Suprapubic skin (tissue), 4 donors: ENCODE data around the gene CSTF2T. TPM values are rescaled to one million over a fixed set of nuclear protein-coding genes. Genes with fewer than 3 reads are reported as not detected.

ENCODE experiments used
- DNase-seq, 2 donors: peaks; one replicate each; pipeline ENCODE4 v3.0.0-alpha.2; 2019; ENCODE audit warnings: low spot score in 2 of 2
- H3K27ac ChIP-seq: fragments of 200-600 bp; sonication (generic); one replicate; pipeline ENCODE4 v1.5.1; 2019
- H3K27me3 ChIP-seq: fragments of 200-600 bp; sonication (generic); one replicate; pipeline ENCODE4 v1.5.1; 2019
- H3K36me3 ChIP-seq: fragments of 200-600 bp; sonication (generic); one replicate; pipeline ENCODE4 v1.5.1; 2019
- H3K4me1 ChIP-seq: fragments of 200-600 bp; sonication (generic); one replicate; pipeline ENCODE4 v1.5.1; 2019
- H3K4me3 ChIP-seq: fragments of 200-600 bp; sonication (generic); one replicate; pipeline ENCODE4 v1.5.1; 2019; ENCODE audit warnings: mild to moderate bottlenecking
- H3K9me3 ChIP-seq: fragments of 200-600 bp; sonication (generic); one replicate; pipeline ENCODE4 v1.5.1; 2019
- CTCF ChIP-seq, 2 donors: fragments of 200-600 bp in 1 of 2; fragments of 450-650 bp in 1 of 2; sonication (generic) in 1 of 2; IDR thresholded peaks; one replicate each; pipeline ENCODE4 v1.5.1; 2016 to 2019; ENCODE audit warnings: antibody characterized with exemption in 2 of 2, mild to moderate bottlenecking in 1 of 2, moderate library complexity in 1 of 2
- EP300 ChIP-seq: sonication (generic); formaldehyde crosslinking; IDR thresholded peaks from one replicate; pipeline ENCODE4 v1.6.1; 2017; ENCODE audit warnings: antibody characterized with exemption
- POLR2A ChIP-seq, 2 donors: fragments of 450-650 bp; IDR thresholded peaks; one replicate each; pipeline ENCODE4 v1.6.1; 2017; ENCODE audit warnings: antibody characterized with exemption in 2 of 2, mild to moderate bottlenecking in 2 of 2, moderate library complexity in 2 of 2
- POLR2AphosphoS5 ChIP-seq, 3 donors: sonication (generic); formaldehyde crosslinking; IDR thresholded peaks; one replicate each; pipeline ENCODE4 v1.6.1; 2017; ENCODE audit warnings: antibody characterized with exemption in 3 of 3
- WGBS: methylation state at CpG from one replicate; pipeline ENCODE4 v1.1.5; 2018; 5-methylcytosine and 5-hydroxymethylcytosine counted together
- total RNA-seq, 4 donors: library from RNA; depleted of rRNA; stranded (reverse); fragments of >200 nt; gene quantifications; one replicate each; pipeline ENCODE4 v1.1.0, GENCODE V29; 2016

CSTF2T gene
- total RNA-seq, 4 donors from 2014 or later = 14.2 to 17.5 (median 15.1) TPM

DNA sequence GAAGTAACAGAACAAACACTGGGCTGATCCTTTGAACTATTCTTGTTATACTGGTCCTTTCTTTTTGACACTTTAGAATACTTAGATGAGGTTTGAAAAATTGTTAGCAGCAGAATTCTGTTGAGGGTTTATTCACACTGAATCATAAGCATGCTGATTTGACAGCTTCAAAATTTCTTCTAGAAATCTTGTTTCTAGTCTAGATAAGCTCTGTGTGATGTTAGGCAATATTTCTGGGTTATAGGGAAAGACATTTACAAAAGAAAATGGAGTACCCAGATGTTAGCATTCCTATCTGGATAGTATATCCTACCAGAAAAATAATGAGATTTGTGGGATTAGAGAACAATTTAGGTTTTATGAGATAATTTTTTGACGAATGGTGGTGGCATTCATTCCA, 12.1 kb downstream of the CSTF2T start:
- WGBS = 94% methylated on average over 1 of the region's 1 CpG
- Histone ChIP-seq H3K36me3 (no peaks in the 10 kb centered on the region), H3K4me3 (no peak overlapping the region), H3K9me3 (no peaks in the 10 kb centered on the region), H3K27ac (no peak overlapping the region), H3K27me3 (no peaks in the 10 kb centered on the region), H3K4me1 (no peaks in the 10 kb centered on the region)
- DNase-seq = no peak
- TF ChIP-seq CTCF (IDR thresholded peaks at IDR 0.05) = no peak
- no peak for TF ChIP-seq POLR2AphosphoS5 (IDR thresholded peaks at IDR 0.05)
- TF ChIP-seq EP300 = no peak
- TF ChIP-seq POLR2A (IDR thresholded peaks at IDR 0.05) = no peak

DNA sequence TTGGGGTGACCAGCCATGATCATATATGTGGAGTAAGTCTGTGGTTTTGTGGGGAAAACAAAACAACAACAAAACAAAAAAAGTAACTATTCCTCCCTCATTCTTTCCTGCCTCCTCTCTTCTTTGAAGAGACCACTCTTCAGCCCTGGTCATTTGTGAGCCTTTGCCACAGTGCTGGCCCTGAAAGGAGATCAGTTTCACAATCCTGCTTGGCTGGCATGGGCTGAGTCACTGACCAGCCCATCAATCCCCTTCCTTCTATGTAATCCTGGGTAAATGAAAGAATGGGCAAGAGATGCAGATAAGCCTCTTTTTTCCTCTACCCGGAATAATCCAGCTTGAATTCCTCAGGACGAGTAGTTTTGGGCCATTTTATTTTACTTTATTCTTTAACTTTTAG, 13.6 kb downstream of the CSTF2T start:
- no peak for DNase-seq
- H3K27ac ChIP-seq = no peak overlapping the region
- TF ChIP-seq POLR2A (IDR thresholded peaks at IDR 0.05) = no peak
- no peak for TF ChIP-seq CTCF (IDR thresholded peaks at IDR 0.05)
- TF ChIP-seq EP300 = no peak
- TF ChIP-seq POLR2AphosphoS5 (IDR thresholded peaks at IDR 0.05) = no peak
- H3K9me3 ChIP-seq = no peaks in the 10 kb centered on the region
- H3K4me3 ChIP-seq = no peak overlapping the region
- no peaks in the 10 kb centered on the region for H3K4me1 ChIP-seq
- no peaks in the 10 kb centered on the region for H3K36me3 ChIP-seq
- WGBS = 92% methylated on average over 2 of the region's 2 CpGs
- H3K27me3 ChIP-seq = no peaks in the 10 kb centered on the region

DNA sequence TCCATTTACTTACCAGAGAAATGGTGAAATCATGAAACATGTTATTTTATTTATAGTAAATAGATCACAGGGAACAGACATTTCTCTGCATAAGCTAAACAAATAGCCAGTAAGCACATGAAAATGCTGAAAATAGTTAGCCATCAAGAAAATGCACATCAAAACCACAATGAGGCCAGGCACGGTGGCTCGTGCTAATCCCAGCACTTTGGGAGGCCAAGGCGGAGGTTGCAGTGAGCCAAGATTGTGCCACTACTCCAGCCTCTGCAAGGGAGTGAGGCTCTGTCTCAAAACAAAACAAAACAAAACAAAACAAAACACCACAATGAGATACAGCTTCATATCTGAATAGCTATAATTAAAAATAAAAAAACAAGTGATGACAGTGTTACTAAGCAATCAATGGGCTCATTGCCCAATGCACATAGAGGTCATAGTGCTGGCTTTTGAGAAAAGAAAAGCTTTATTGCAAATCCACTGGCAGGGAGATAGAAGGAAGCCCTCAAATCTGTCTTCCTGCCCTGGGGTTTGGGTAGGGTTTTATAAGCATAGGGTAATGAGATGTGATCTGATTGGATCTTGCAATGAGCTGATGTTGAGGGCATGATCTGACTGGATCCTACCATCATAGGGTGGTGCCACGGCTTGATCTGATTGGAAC, 16.2 kb downstream of the CSTF2T start:
- H3K27me3 ChIP-seq = no peaks in the 10 kb centered on the region
- no peak overlapping the region for H3K4me3 ChIP-seq
- no peaks in the 10 kb centered on the region for H3K9me3 ChIP-seq
- WGBS = 70% methylated on average over 4 of the region's 4 CpGs
- no peaks in the 10 kb centered on the region for H3K4me1 ChIP-seq
- no peak overlapping the region for H3K27ac ChIP-seq
- no peak for DNase-seq
- no peaks in the 10 kb centered on the region for H3K36me3 ChIP-seq
- TF ChIP-seq POLR2AphosphoS5 (IDR thresholded peaks at IDR 0.05) (no peak), EP300 (no peak), POLR2A (IDR thresholded peaks at IDR 0.05) (no peak), CTCF (IDR thresholded peaks at IDR 0.05) (no peak)

GRCh38 chr10:51679841-51680240, 19.6 kb downstream of the CSTF2T start:
- Histone ChIP-seq H3K4me1 (no peaks in the 10 kb centered on the region), H3K36me3 (no peaks in the 10 kb centered on the region), H3K4me3 (no peak overlapping the region), H3K9me3 (no peaks in the 10 kb centered on the region), H3K27ac (no peak overlapping the region), H3K27me3 (no peaks in the 10 kb centered on the region)
- no peak for TF ChIP-seq EP300
- TF ChIP-seq CTCF (IDR thresholded peaks at IDR 0.05) = no peak
- no peak for TF ChIP-seq POLR2A (IDR thresholded peaks at IDR 0.05)
- no peak for TF ChIP-seq POLR2AphosphoS5 (IDR thresholded peaks at IDR 0.05)
- DNase-seq = no peak
- WGBS = 81% methylated on average over 6 of the region's 6 CpGs

- Histone ChIP-seq H3K27me3 (no peaks in the 10 kb centered on the region), H3K9me3 (no peaks in the 10 kb centered on the region), H3K4me1 (no peaks in the 10 kb centered on the region), H3K4me3 (no peak overlapping the region), H3K36me3 (no peaks in the 10 kb centered on the region), H3K27ac (no peak overlapping the region)
- DNase-seq = no peak
- TF ChIP-seq POLR2A (IDR thresholded peaks at IDR 0.05) (no peak), CTCF (IDR thresholded peaks at IDR 0.05) (no peak), EP300 (no peak), POLR2AphosphoS5 (IDR thresholded peaks at IDR 0.05) (no peak)
Observed at GRCh38 chr10:51675088-51675487, 24.3 kb downstream of the CSTF2T start.
